Tibial nerve (tissue), 4 donors: ENCODE results near the gene DCDC1. TPM values are rescaled to one million over a fixed set of nuclear protein-coding genes. Genes with fewer than 3 reads are reported as not detected.

Source experiments
- DNase-seq, 2 donors: peaks; one replicate each; pipeline ENCODE4 v3.0.0-alpha.2; 2019; ENCODE audit warnings: low spot score in 2 of 2
- H3K27ac ChIP-seq, 4 donors: fragments of 200-600 bp; sonication (generic) in 3 of 4; one replicate each; pipeline ENCODE4 v1.5.1; 2017 to 2019; ENCODE audit warnings: mild to moderate bottlenecking in 1 of 4
- H3K27me3 ChIP-seq, 2 donors: fragments of 200-600 bp; sonication (generic) in 1 of 2; one replicate each; pipeline versions ENCODE4 v1.5.1 to v1.6.0; 2017 to 2019
- H3K36me3 ChIP-seq, 3 donors: fragments of 200-600 bp; sonication (generic); one replicate each; pipeline ENCODE4 v1.5.1; 2018 to 2019
- H3K4me1 ChIP-seq, 4 donors: fragments of 200-600 bp; sonication (generic) in 3 of 4; one replicate each; pipeline ENCODE4 v1.5.1; 2017 to 2019
- H3K4me3 ChIP-seq, 4 donors: fragments of 200-600 bp; sonication (generic) in 3 of 4; one replicate each; pipeline ENCODE4 v1.5.1; 2017 to 2019; ENCODE audit warnings: mild to moderate bottlenecking in 1 of 4, moderate library complexity in 1 of 4
- H3K9me3 ChIP-seq, 4 donors: fragments of 200-600 bp; sonication (generic) in 3 of 4; one replicate each; pipeline ENCODE4 v1.5.1; 2017 to 2019
- CTCF ChIP-seq, 5 experiments: fragments of 200-600 bp in 3 of 5; fragments of 450-650 bp in 2 of 5; sonication (generic) in 3 of 5; IDR thresholded peaks; one replicate each; pipeline ENCODE4 v1.5.1; 2016 to 2019; ENCODE audit warnings: antibody characterized with exemption in 5 of 5, mild to moderate bottlenecking in 3 of 5, moderate library complexity in 2 of 5
- EP300 ChIP-seq, 2 donors: sonication (generic); formaldehyde crosslinking; IDR thresholded peaks; one replicate each; pipeline ENCODE4 v1.6.1; 2017; ENCODE audit warnings: antibody characterized with exemption in 2 of 2, mild to moderate bottlenecking in 1 of 2
- POLR2A ChIP-seq, 2 donors: fragments of 450-650 bp; IDR thresholded peaks; one replicate each; pipeline ENCODE4 v1.6.1; 2017; ENCODE audit warnings: antibody characterized with exemption in 2 of 2, mild to moderate bottlenecking in 2 of 2, moderate library complexity in 2 of 2
- WGBS, 2 donors: methylation state at CpG; one replicate each; pipeline ENCODE4 v1.1.5; 2018; 5-methylcytosine and 5-hydroxymethylcytosine counted together
- total RNA-seq, 4 donors: library from RNA; depleted of rRNA; stranded (reverse); fragments of >200 nt; gene quantifications; one replicate each; pipeline ENCODE4 v1.1.0, GENCODE V29; 2016

The DCDC1 gene
- total RNA-seq, 4 donors from 2014 or later = 1.1 to 6.1 (median 1.9) TPM

GRCh38 chr11:30916764-30917163 lies 452.8 kb downstream of the DCDC1 start:
- H3K4me1 ChIP-seq = peaks cover 0 to 7% (median 0%) of the 10 kb centered on the region in 4 donors
- WGBS, 2 donors = 81 to 92% methylated on average over 4 of the region's 4 CpGs
- H3K27me3 ChIP-seq = no peaks in the 10 kb centered on the region
- no peak overlapping the region for H3K4me3 ChIP-seq
- no peak for DNase-seq
- H3K27ac ChIP-seq = no peak overlapping the region
- no peak for TF ChIP-seq POLR2A (IDR thresholded peaks at IDR 0.05)
- no peak for TF ChIP-seq EP300 (IDR thresholded peaks at IDR 0.05)
- no peak for TF ChIP-seq CTCF (IDR thresholded peaks at IDR 0.05)
- H3K36me3 ChIP-seq = no peaks in the 10 kb centered on the region
- H3K9me3 ChIP-seq = no peaks in the 10 kb centered on the region

GRCh38 chr11:30914143-30914762 lies 455.3 kb downstream of the DCDC1 start:
- no peaks in the 10 kb centered on the region for H3K9me3 ChIP-seq
- TF ChIP-seq POLR2A (IDR thresholded peaks at IDR 0.05) (no peak), CTCF (IDR thresholded peaks at IDR 0.05) (peak; percentile 13 to 62 (median 44))
- 10 to 11% methylated on average over 8 of the region's 8 CpGs for WGBS, 2 donors
- peak in 1 of 2 donors; percentile 40 for DNase-seq
- no peak overlapping the region for H3K27ac ChIP-seq
- no peak overlapping the region for H3K4me3 ChIP-seq
- peaks cover 0 to 7% (median 0%) of the 10 kb centered on the region in 4 donors for H3K4me1 ChIP-seq
- H3K36me3 ChIP-seq = no peaks in the 10 kb centered on the region
- no peaks in the 10 kb centered on the region for H3K27me3 ChIP-seq

GRCh38 chr11:30911247-30911646 lies 458.3 kb downstream of the DCDC1 start:
- no peak overlapping the region for H3K27ac ChIP-seq
- H3K4me1 ChIP-seq = peaks cover 0 to 7% (median 0%) of the 10 kb centered on the region in 4 donors
- no peaks in the 10 kb centered on the region for H3K9me3 ChIP-seq
- H3K36me3 ChIP-seq = no peaks in the 10 kb centered on the region
- TF ChIP-seq CTCF (IDR thresholded peaks at IDR 0.05) (no peak), POLR2A (IDR thresholded peaks at IDR 0.05) (no peak), EP300 (IDR thresholded peaks at IDR 0.05) (no peak)
- no peaks in the 10 kb centered on the region for H3K27me3 ChIP-seq
- DNase-seq = no peak
- H3K4me3 ChIP-seq = no peak overlapping the region

GRCh38 chr11:30908857-30909256 lies 460.7 kb downstream of the DCDC1 start:
- Histone ChIP-seq H3K27me3 (no peaks in the 10 kb centered on the region), H3K36me3 (no peaks in the 10 kb centered on the region), H3K4me3 (no peak overlapping the region), H3K4me1 (peaks cover 0 to 3% (median 0%) of the 10 kb centered on the region in 4 donors), H3K9me3 (no peaks in the 10 kb centered on the region), H3K27ac (no peak overlapping the region)
- 57 to 65% methylated on average over 1 of the region's 1 CpG for WGBS, 2 donors
- no peak for DNase-seq
- no peak for TF ChIP-seq EP300 (IDR thresholded peaks at IDR 0.05)
- no peak for TF ChIP-seq POLR2A (IDR thresholded peaks at IDR 0.05)
- TF ChIP-seq CTCF (IDR thresholded peaks at IDR 0.05) = no peak

- no peak overlapping the region for H3K27ac ChIP-seq
- no peaks in the 10 kb centered on the region for H3K36me3 ChIP-seq
- no peaks in the 10 kb centered on the region for H3K4me1 ChIP-seq
- no peaks in the 10 kb centered on the region for H3K27me3 ChIP-seq
- no peak for DNase-seq
- no peak overlapping the region for H3K4me3 ChIP-seq
- no peaks in the 10 kb centered on the region for H3K9me3 ChIP-seq
- no peak for TF ChIP-seq CTCF (IDR thresholded peaks at IDR 0.05)
- TF ChIP-seq POLR2A (IDR thresholded peaks at IDR 0.05) = no peak
- TF ChIP-seq EP300 (IDR thresholded peaks at IDR 0.05) = no peak
- 81 to 86% methylated on average over 2 of the region's 2 CpGs for WGBS, 2 donors
These were observed 461.3 kb downstream of the DCDC1 start for GRCh38 chr11:30908272-30908671.
